Fibroblast of skin of right quadriceps (primary cell): ENCODE data around the gene HAPLN2.

ENCODE experiments used
- DNase-seq: peaks from one replicate; pipeline ENCODE4 v3.0.0-alpha.2; 2013

The HAPLN2 gene

GRCh38 chr1:156646738-156647211, 27.6 kb downstream of the HAPLN2 start:
- DNase-seq = no peak

GRCh38 chr1:156647351-156647750, 28.1 kb downstream of the HAPLN2 start:
- DNase-seq = no peak

- DNase-seq = no peak
These were observed 29.3 kb downstream of the HAPLN2 start for GRCh38 chr1:156648496-156648895.

- DNase-seq = no peak
These were observed 29.7 kb downstream of the HAPLN2 start for GRCh38 chr1:156648951-156649350.

- peak; percentile 46 for DNase-seq
These were observed 33.1 kb downstream of the HAPLN2 start for GRCh38 chr1:156652131-156652991.

GRCh38 chr1:156652992-156653355, 33.8 kb downstream of the HAPLN2 start:
- DNase-seq = no peak

GRCh38 chr1:156654700-156655099, 35.5 kb downstream of the HAPLN2 start:
- DNase-seq = no peak

GRCh38 chr1:156655151-156655903, 36.1 kb downstream of the HAPLN2 start:
- no peak for DNase-seq

GRCh38 chr1:156655904-156656516, 36.8 kb downstream of the HAPLN2 start:
- DNase-seq = no peak

GRCh38 chr1:156656806-156657740, 37.9 kb downstream of the HAPLN2 start:
- DNase-seq = peak; percentile 40

- DNase-seq = no peak
These were observed 38.6 kb downstream of the HAPLN2 start for GRCh38 chr1:156657741-156658319.

GRCh38 chr1:156658496-156658895, 39.3 kb downstream of the HAPLN2 start:
- DNase-seq = no peak

GRCh38 chr1:156658945-156659574, 39.8 kb downstream of the HAPLN2 start:
- DNase-seq = no peak

- DNase-seq = no peak
These were observed 40.4 kb downstream of the HAPLN2 start for GRCh38 chr1:156659661-156659987.

- DNase-seq = peak; percentile 94
These were observed 41.0 kb downstream of the HAPLN2 start for GRCh38 chr1:156659988-156660751.

GRCh38 chr1:156660752-156661112, 41.5 kb downstream of the HAPLN2 start:
- no peak for DNase-seq

- DNase-seq = peak; percentile 30
These were observed 43.0 kb downstream of the HAPLN2 start for GRCh38 chr1:156662005-156662799.

- no peak for DNase-seq
These were observed 43.5 kb downstream of the HAPLN2 start for GRCh38 chr1:156662800-156663055.

GRCh38 chr1:156663178-156663577, 44.0 kb downstream of the HAPLN2 start:
- peak; percentile 54 for DNase-seq

GRCh38 chr1:156664046-156664766, 45.0 kb downstream of the HAPLN2 start:
- peak; percentile 39 for DNase-seq
